OCI-LY7 (cell line): ENCODE data around the gene AGBL1. TPM values are rescaled to one million over a fixed set of nuclear protein-coding genes. Genes with fewer than 3 reads are reported as not detected.

Experiments used
- BruUV-seq: library from RNA; stranded (reverse); fragments of 400-500 nt; replicated peaks from 2 replicates; lab custom pipeline; 2021; lab: Mats Ljungman, UMichigan
- CTCF ChIA-PET: fragments of 300-600 bp; sonication (Branson Sonifier 250); formaldehyde crosslinking; loops from one replicate; lab custom pipeline; 2022; ENCODE audit warnings: antibody characterized with exemption; ENCODE audit not compliant: unreplicated experiment; lab: Charles Lee
- POLR2A ChIA-PET: fragments of 300-600 bp; sonication (Branson Sonifier 250); formaldehyde crosslinking; loops from one replicate; lab custom pipeline; 2022; ENCODE audit warnings: antibody characterized with exemption; lab: Charles Lee
- DNase-seq: peaks from one replicate; pipeline ENCODE4 v3.0.0-alpha.2; 2015; ENCODE audit warnings: low spot score
- H2AFZ ChIP-seq: fragments of 200-600 bp; sonication (generic), shearing (Covaris generic); 2 replicates; pipeline ENCODE4 v1.6.1; 2014; ENCODE audit warnings: mild to moderate bottlenecking, antibody characterized with exemption, low read length, moderate library complexity
- H3K27ac ChIP-seq: fragments of 200-600 bp; sonication (generic); 2 replicates; pipeline ENCODE4 v1.5.1; 2014; ENCODE audit warnings: mixed run types, low read depth, mild to moderate bottlenecking, moderate library complexity, low read length, inconsistent platforms; ENCODE audit not compliant: poor library complexity, severe bottlenecking
- H3K36me3 ChIP-seq: fragments of 200-600 bp; sonication (generic); 2 replicates; pipeline ENCODE4 v1.6.1; 2014; ENCODE audit warnings: mild to moderate bottlenecking, antibody characterized with exemption, low read length, moderate library complexity, mixed read lengths; ENCODE audit not compliant: insufficient read depth
- H3K4me1 ChIP-seq: fragments of 200-600 bp; sonication (generic); 2 replicates; pipeline ENCODE4 v1.5.1; 2014; ENCODE audit warnings: mild to moderate bottlenecking, low read length; ENCODE audit not compliant: insufficient read depth, poor library complexity, severe bottlenecking
- H3K4me2 ChIP-seq: fragments of 200-600 bp; sonication (generic); 2 replicates; pipeline ENCODE4 v1.6.1; 2014; ENCODE audit warnings: mild to moderate bottlenecking, low read length
- H3K4me3 ChIP-seq: fragments of 200-600 bp; sonication (generic); 2 replicates; pipeline ENCODE4 v1.5.1; 2014; ENCODE audit warnings: mild to moderate bottlenecking, low read depth, low read length; ENCODE audit not compliant: poor library complexity, severe bottlenecking
- H3K79me2 ChIP-seq: fragments of 200-600 bp; sonication (generic); 2 replicates; pipeline ENCODE4 v1.6.1; 2016; ENCODE audit warnings: low read depth, mild to moderate bottlenecking, low read length, moderate library complexity, mixed read lengths; ENCODE audit not compliant: insufficient read depth
- H3K9me2 ChIP-seq: fragments of 200-600 bp; sonication (generic); 2 replicates; pipeline ENCODE4 v1.6.1; 2016; ENCODE audit warnings: mild to moderate bottlenecking, low read length, mixed read lengths; ENCODE audit not compliant: insufficient read depth
- H3K9me3 ChIP-seq: fragments of 200-600 bp; sonication (generic); 2 replicates; pipeline ENCODE4 v1.6.1; 2014; ENCODE audit warnings: mild to moderate bottlenecking, mixed run types, low read length, mixed read lengths
- H4K20me1 ChIP-seq: fragments of 200-600 bp; sonication (generic); 2 replicates; pipeline ENCODE4 v1.6.1; 2014; ENCODE audit warnings: mild to moderate bottlenecking, antibody characterized with exemption, low read length, moderate library complexity, mixed read lengths; ENCODE audit not compliant: insufficient read depth
- CTCF ChIP-seq: fragments of 200-600 bp; sonication (generic); conservative IDR thresholded peaks from 2 replicates; pipeline ENCODE4 v1.5.1; 2014; ENCODE audit warnings: mild to moderate bottlenecking, antibody characterized with exemption, low read length, moderate library complexity, mixed read lengths
- EZH2phosphoT487 ChIP-seq: fragments of 200-600 bp; sonication (generic); IDR thresholded peaks from 2 replicates; pipeline ENCODE4 v1.6.1; 2018; ENCODE audit warnings: low read depth, borderline replicate concordance, mild to moderate bottlenecking, mixed run types, antibody characterized with exemption, low read length, moderate library complexity, mixed read lengths
- intact Hi-C: fragments of 100-400 bp; cut with micrococcal nuclease; formaldehyde crosslinking; loops from one replicate; pipeline ENCODE4 v1.10.0; 2022; ENCODE audit not compliant: unreplicated experiment
- total RNA-seq, 2 experiments: library from RNA; depleted of rRNA in 1 of 2; stranded (reverse); fragments of >200 nt in 1 of 2; shearing (Covaris generic) in 1 of 2; gene quantifications; 2 replicates each; pipeline ENCODE4 v1.2.3, GENCODE V29; 2014 to 2022

The AGBL1 gene
- total RNA-seq, 2 experiments from 2014 or later = not detected

- DNase-seq = no peak
- Histone ChIP-seq H3K4me1 (no peaks in the 10 kb centered on the region), H3K9me2 (no peaks in the 10 kb centered on the region), H3K36me3 (no peaks in the 10 kb centered on the region), H3K9me3 (no peaks in the 10 kb centered on the region), H3K4me3 (no peak overlapping the region), H3K79me2 (no peaks in the 10 kb centered on the region), H4K20me1 (no peaks in the 10 kb centered on the region), H3K4me2 (no peak overlapping the region), H2AFZ (no peak overlapping the region), H3K27ac (no peak overlapping the region)
- TF ChIP-seq EZH2phosphoT487 (no peak), CTCF (no peak)
- no TSS peak for BruUV-seq
- CTCF ChIA-PET = no interaction called here
- intact Hi-C loops = no loop called here
- POLR2A ChIA-PET = interaction anchor here (0.7 to 0.8 kb wide), 2 partner anchors 141 to 191 kb away, joined by 3 read pairs; no protein-coding TSS in a partner anchor
Observed at GRCh38 chr15:86164232-86164898, 84.7 kb downstream of the AGBL1 start.

- no peak overlapping the region for H3K4me2 ChIP-seq
- H3K79me2 ChIP-seq = no peaks in the 10 kb centered on the region
- no peaks in the 10 kb centered on the region for H3K36me3 ChIP-seq
- POLR2A ChIA-PET = no interaction called here
- no peaks in the 10 kb centered on the region for H3K9me3 ChIP-seq
- BruUV-seq = no TSS peak
- no peaks in the 10 kb centered on the region for H3K9me2 ChIP-seq
- no peaks in the 10 kb centered on the region for H3K4me1 ChIP-seq
- H4K20me1 ChIP-seq = no peaks in the 10 kb centered on the region
- TF ChIP-seq EZH2phosphoT487 (no peak), CTCF (no peak)
- intact Hi-C loops = no loop called here
- CTCF ChIA-PET = no interaction called here
- no peak overlapping the region for H3K27ac ChIP-seq
- DNase-seq = no peak
- H3K4me3 ChIP-seq = no peak overlapping the region
- H2AFZ ChIP-seq = no peak overlapping the region
Observed at GRCh38 chr15:86165265-86166211, 85.9 kb downstream of the AGBL1 start.
